ENCODE measurements around the gene HTR4.

HTR4 gene

GRCh38 chr5:148663509-148663908 lies 9.2 kb upstream of the HTR4 start:
- DNase-seq: no peak

- DNase-seq: no peak
Observed at GRCh38 chr5:148660346-148660660, 6.0 kb upstream of the HTR4 start.

- no peak for DNase-seq
Observed at GRCh38 chr5:148659641-148660345, 5.5 kb upstream of the HTR4 start.

GRCh38 chr5:148653291-148653835 lies 964 bp downstream of the HTR4 start:
- no peak for DNase-seq

GRCh38 chr5:148651528-148651927 lies 2.8 kb downstream of the HTR4 start:
- no peak for DNase-seq

- DNase-seq: no peak
Observed at GRCh38 chr5:148645527-148645926, 8.8 kb downstream of the HTR4 start.

- no peak for DNase-seq
Observed at GRCh38 chr5:148641735-148642134, 12.6 kb downstream of the HTR4 start.

- DNase-seq: no peak
Observed at GRCh38 chr5:148640471-148640870, 13.9 kb downstream of the HTR4 start.

GRCh38 chr5:148639081-148639480 lies 15.2 kb downstream of the HTR4 start:
- DNase-seq: no peak

- DNase-seq: no peak
Observed at GRCh38 chr5:148636353-148636752, 18.0 kb downstream of the HTR4 start.

GRCh38 chr5:148635321-148636083 lies 18.8 kb downstream of the HTR4 start:
- no peak for DNase-seq

GRCh38 chr5:148633067-148633377 lies 21.3 kb downstream of the HTR4 start:
- DNase-seq: no peak

- no peak for DNase-seq
Observed at GRCh38 chr5:148632255-148633066, 21.9 kb downstream of the HTR4 start.

- DNase-seq: no peak
Observed at GRCh38 chr5:148626986-148627385, 27.3 kb downstream of the HTR4 start.

- no peak for DNase-seq
Observed at GRCh38 chr5:148626081-148626613, 28.2 kb downstream of the HTR4 start.

GRCh38 chr5:148625250-148625649 lies 29.1 kb downstream of the HTR4 start:
- no peak for DNase-seq

- no peak for DNase-seq
Observed at GRCh38 chr5:148623741-148624140, 30.6 kb downstream of the HTR4 start.

GRCh38 chr5:148623101-148623500 lies 31.2 kb downstream of the HTR4 start:
- no peak for DNase-seq

GRCh38 chr5:148620696-148621095 lies 33.6 kb downstream of the HTR4 start:
- no peak for DNase-seq

- DNase-seq: no peak
Observed at GRCh38 chr5:148620091-148620490, 34.2 kb downstream of the HTR4 start.

- DNase-seq: no peak
Observed at GRCh38 chr5:148619484-148619883, 34.8 kb downstream of the HTR4 start.

GRCh38 chr5:148615644-148616275 lies 38.6 kb downstream of the HTR4 start:
- no peak for DNase-seq

- no peak for DNase-seq
Observed at GRCh38 chr5:148607406-148607805, 46.9 kb downstream of the HTR4 start.

Data from activated naive CD4-positive, alpha-beta T cell (primary cell).